Testis (tissue), 5 donors: ENCODE data around the gene RHOT1. TPM values are rescaled to one million over a fixed set of nuclear protein-coding genes. Genes with fewer than 3 reads are reported as not detected.
"Not testable (repeated sequence)": the region's sequence is repeated elsewhere in the genome, so short reads cannot be mapped to it uniquely, and the experiment has no call there.

ENCODE experiments used
- DNase-seq: peaks from one replicate; pipeline ENCODE4 v3.0.0-alpha.2; 2019
- H3K27ac ChIP-seq, 2 donors: fragments of 200-600 bp; sonication (generic); one replicate each; pipeline ENCODE4 v1.5.1; 2019
- H3K27me3 ChIP-seq: fragments of 200-600 bp; sonication (generic); one replicate; pipeline ENCODE4 v1.5.1; 2019
- H3K36me3 ChIP-seq: fragments of 200-600 bp; sonication (generic); one replicate; pipeline ENCODE4 v1.5.1; 2017; ENCODE audit warnings: low read depth; ENCODE audit errors: missing control alignments
- H3K4me1 ChIP-seq: fragments of 200-600 bp; sonication (generic); one replicate; pipeline ENCODE4 v1.5.1; 2019
- H3K4me3 ChIP-seq, 2 donors: fragments of 200-600 bp; sonication (generic); one replicate each; pipeline ENCODE4 v1.5.1; 2017 to 2019
- H3K9me3 ChIP-seq: fragments of 200-600 bp; sonication (generic); one replicate; pipeline ENCODE4 v1.5.1; 2017
- POLR2A ChIP-seq: fragments of 450-650 bp; IDR thresholded peaks from one replicate; pipeline ENCODE4 v1.6.1; 2017; ENCODE audit warnings: antibody characterized with exemption, mild to moderate bottlenecking, moderate library complexity
- WGBS, 2 donors: methylation state at CpG; one replicate each; pipeline ENCODE4 v1.1.5; 2018; 5-methylcytosine and 5-hydroxymethylcytosine counted together
- intact Hi-C: fragments of 100-400 bp; cut with DNase I; formaldehyde crosslinking; loops from one replicate; pipeline ENCODE4 v1.15.1; 2023; ENCODE audit warnings: low total_unique reads
- long read RNA-seq, 2 donors: transcript quantifications; one replicate each; lab custom pipeline, GENCODE V29; 2026
- polyA plus RNA-seq: library from polyadenylated mRNA; stranded (reverse); fragments of 350-450 nt; fragmentation: Illumina TruSeq; extraction: RNeasy Lipid Tissue Mini Kit (QIAGEN cat#74804); gene quantifications from one replicate; pipeline ENCODE4 v1.2.3, GENCODE V29; 2014; ENCODE audit warnings: low read depth, low replicate concordance; ENCODE audit not compliant: insufficient read depth
- total RNA-seq, 2 donors: library from RNA; depleted of rRNA; stranded (reverse); fragments of >200 nt; gene quantifications; one replicate each; pipeline ENCODE4 v1.2.3, GENCODE V29; 2016
- TF ChIP-seq, protein P1 (sequence below), 3 experiments: fragments of 450-650 bp in 2 of 3; fragments of 200-600 bp in 1 of 3; sonication (generic) in 1 of 3; IDR thresholded peaks; one replicate each; pipeline ENCODE4 v1.5.1; 2016 to 2019; ENCODE audit warnings: antibody characterized with exemption in 3 of 3, mild to moderate bottlenecking in 2 of 3, moderate library complexity in 1 of 3

RHOT1 gene
- total RNA-seq (10 to 100 TPM; 51.3 to 60.6 TPM), polyA plus RNA-seq (42.6 TPM)
- long read RNA-seq, donor 1, transcript RHOT1-201 (19 exons, 3,133 nt), result major isoform, 5 of 13 reads
- long read RNA-seq, donor 1, partial matches to known transcripts, result 5 of 13 reads
- long read RNA-seq, donor 1, other reads (novel, unspliced or antisense), result 0 of 13 reads
- long read RNA-seq, donor 2, transcript RHOT1-201 (19 exons, 3,133 nt), result major isoform, 6 of 11 reads
- long read RNA-seq, donor 2, partial matches to known transcripts, result 0 of 11 reads
- long read RNA-seq, donor 2, other reads (novel, unspliced or antisense), result 0 of 11 reads

DNA sequence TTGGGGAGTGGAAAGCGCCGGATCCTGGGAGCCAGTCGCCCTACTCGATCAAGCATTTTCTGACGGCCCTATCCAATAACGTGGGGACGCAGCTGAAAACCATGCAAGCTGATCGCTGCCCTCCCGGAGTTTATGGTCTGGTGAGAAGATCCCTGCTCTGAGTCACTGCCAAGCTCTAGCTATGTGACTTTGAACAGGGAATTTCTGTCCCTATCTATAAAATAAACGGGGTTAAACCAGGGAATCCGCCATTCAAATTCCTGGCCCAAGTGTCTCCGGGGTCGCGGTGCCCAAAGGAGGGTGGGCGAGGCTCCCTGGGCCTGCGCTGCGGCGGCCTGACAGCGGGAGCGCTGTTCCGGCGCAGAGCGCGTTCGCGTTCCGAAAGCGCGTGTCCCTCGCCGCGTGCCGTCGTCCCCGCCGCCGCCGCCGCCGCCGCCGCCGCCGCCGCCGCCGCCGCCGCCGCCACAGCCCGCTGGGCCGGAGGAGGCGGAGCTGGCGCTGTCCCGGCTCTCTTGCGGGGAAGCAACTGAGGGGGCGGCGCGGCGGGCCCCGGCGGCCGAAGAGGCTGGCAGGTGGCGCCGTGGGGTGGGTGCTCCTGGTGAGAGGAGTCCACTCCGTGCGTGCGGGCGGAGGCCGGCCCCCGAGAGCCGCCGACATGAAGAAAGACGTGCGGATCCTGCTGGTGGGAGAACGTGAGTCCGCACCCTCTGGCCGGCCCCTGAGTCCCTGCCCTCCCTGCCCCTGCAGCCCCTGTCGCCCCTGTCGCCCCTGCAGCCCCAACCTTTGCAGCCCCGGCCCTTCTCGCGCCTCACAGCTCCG lies at the start of gene RHOT1:
Gene RHOT1 (plus strand): TSS at position 465 of the 819 bp plus-strand sequence. CDS start 191 bp downstream, at position 656.
- H3K4me3 ChIP-seq, result peak within 1 kb of the TSS; percentile 81 to 97
- H3K27ac ChIP-seq, result peak within 1 kb of the TSS; percentile 86 to 90
- peak; percentile 72 for DNase-seq
- no peak for TF ChIP-seq POLR2A
- TF ChIP-seq, protein P1, sequence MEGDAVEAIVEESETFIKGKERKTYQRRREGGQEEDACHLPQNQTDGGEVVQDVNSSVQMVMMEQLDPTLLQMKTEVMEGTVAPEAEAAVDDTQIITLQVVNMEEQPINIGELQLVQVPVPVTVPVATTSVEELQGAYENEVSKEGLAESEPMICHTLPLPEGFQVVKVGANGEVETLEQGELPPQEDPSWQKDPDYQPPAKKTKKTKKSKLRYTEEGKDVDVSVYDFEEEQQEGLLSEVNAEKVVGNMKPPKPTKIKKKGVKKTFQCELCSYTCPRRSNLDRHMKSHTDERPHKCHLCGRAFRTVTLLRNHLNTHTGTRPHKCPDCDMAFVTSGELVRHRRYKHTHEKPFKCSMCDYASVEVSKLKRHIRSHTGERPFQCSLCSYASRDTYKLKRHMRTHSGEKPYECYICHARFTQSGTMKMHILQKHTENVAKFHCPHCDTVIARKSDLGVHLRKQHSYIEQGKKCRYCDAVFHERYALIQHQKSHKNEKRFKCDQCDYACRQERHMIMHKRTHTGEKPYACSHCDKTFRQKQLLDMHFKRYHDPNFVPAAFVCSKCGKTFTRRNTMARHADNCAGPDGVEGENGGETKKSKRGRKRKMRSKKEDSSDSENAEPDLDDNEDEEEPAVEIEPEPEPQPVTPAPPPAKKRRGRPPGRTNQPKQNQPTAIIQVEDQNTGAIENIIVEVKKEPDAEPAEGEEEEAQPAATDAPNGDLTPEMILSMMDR (IDR thresholded peaks at IDR 0.05), result peak in 2 of 3 experiments; percentile 39 to 76
- no peaks in the 10 kb centered on the region for H3K9me3 ChIP-seq
- no peaks in the 10 kb centered on the region for H3K36me3 ChIP-seq
- no peaks in the 10 kb centered on the region for H3K27me3 ChIP-seq
- 0 to 1% methylated on average over 16 to 83 of the region's 84 CpGs for WGBS, 2 donors
- intact Hi-C loops, result no loop called here
- peaks cover 22% of the 10 kb centered on the region for H3K4me1 ChIP-seq

DNA sequence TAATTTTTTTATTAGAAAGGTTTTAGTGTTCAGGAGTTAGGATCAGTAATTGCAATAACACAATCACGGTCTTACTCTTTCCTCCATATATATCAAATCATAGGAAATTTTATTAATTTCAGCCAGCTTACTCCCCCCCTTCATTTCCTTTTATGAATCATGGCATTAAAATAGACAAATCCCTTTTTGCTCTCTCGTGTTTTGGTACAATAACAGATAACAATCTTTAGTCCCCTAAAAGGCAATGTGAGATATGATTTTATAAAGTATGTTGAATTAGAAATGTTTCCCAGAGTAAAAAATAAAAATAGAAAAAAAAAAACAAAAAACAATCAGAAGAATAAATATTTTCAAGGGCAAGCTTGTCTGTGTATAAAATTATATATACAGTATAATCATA lies 42.6 kb upstream of the RHOT1 start:
- intact Hi-C loops, result no loop called here
- H3K36me3 ChIP-seq, result no peaks in the 10 kb centered on the region
- H3K4me1 ChIP-seq, result no peaks in the 10 kb centered on the region
- 87% methylated on average over 2 of the region's 2 CpGs for WGBS, 2 donors
- H3K27ac ChIP-seq, result no peak overlapping the region
- no peak overlapping the region for H3K4me3 ChIP-seq
- no peaks in the 10 kb centered on the region for H3K27me3 ChIP-seq
- no peak for DNase-seq
- TF ChIP-seq POLR2A, result no peak
- TF ChIP-seq, protein P1 (IDR thresholded peaks at IDR 0.05), result no peak
- no peaks in the 10 kb centered on the region for H3K9me3 ChIP-seq

DNA sequence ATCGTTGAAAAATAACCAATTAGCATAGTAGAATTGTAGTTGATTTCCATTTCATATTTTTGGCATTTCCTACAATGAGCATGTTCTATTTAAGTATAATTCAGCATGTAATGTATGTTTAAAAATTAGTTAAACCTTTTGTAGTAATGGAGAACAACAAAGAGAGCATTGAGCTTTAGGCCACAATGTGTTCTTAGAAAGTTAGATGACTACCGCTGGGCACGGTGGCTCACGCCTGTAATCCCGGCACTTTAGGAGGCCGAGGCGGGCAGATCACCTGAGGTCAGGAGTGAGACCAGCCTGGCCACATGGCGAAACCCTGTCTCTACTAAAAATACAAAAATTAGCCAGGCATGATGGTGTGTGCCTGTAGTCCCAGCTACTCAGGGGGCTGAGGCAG lies 42.0 kb upstream of the RHOT1 start:
- DNase-seq, H3K4me1 ChIP-seq, intact Hi-C loops, H3K27me3 ChIP-seq, H3K9me3 ChIP-seq, H3K27ac ChIP-seq, H3K36me3 ChIP-seq, H3K4me3 ChIP-seq: not testable (repeated sequence)
- WGBS, 2 donors, result 90 to 97% methylated on average over 8 of the region's 8 CpGs

DNA sequence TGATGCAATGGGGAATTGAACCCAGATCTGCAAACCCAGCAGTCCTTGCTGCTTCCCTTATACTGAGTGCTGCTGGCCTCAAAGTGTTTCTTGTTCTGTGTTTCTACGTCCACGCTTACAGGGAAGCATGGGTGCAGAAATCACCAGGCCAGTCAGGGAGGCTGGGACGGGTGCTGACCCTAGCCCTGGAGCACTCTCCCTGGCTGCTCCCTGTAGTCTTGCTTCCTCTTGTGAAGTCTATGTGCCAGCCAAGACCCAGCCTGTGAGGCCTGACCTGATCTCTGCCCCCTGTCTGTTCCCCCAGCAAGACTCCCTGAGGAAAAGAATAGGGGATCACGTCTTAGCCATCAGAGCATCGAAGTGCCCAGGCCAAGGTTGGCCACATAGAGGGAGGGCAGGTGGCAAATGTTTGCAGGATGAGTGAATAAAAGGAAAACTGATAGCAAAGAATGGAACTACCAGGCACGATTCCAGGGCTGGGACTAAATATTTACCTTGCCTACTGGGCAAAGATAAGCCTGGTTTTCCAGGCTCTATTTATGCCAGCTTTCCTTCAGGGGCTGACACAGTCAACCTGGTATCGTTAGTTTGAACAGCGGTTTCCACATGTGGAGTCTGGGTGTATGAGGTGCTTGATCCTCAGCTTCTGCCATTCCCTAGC lies 41.2 kb upstream of the RHOT1 start:
- Histone ChIP-seq H3K4me3 (no peak overlapping the region), H3K36me3 (no peaks in the 10 kb centered on the region), H3K27me3 (no peaks in the 10 kb centered on the region), H3K9me3 (no peaks in the 10 kb centered on the region), H3K4me1 (no peaks in the 10 kb centered on the region), H3K27ac (no peak overlapping the region)
- TF ChIP-seq, protein P1 (IDR thresholded peaks at IDR 0.05), result no peak
- TF ChIP-seq POLR2A, result no peak
- intact Hi-C loops, result no loop called here
- 81 to 84% methylated on average over 8 of the region's 8 CpGs for WGBS, 2 donors
- no peak for DNase-seq

DNA sequence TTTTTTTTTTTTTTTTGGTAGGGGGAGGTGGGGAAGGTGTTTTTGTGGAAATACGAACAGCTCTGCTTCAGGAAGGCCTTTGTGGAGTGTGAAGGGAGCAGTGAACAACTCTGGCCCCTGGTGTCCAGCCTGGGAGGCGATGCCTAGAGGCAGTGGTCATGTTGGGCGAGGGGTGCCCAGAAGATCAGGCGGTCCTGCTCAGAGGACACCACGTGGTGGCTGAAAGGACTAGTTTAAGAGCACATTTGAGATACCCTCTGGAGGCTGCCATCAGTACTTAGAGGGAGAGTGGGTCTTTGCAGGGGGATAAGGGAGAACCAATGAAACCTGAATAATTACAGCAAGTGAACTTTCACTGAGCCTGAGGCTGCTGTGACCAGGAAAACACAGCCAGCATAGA lies 40.1 kb upstream of the RHOT1 start:
- Histone ChIP-seq H3K4me1 (no peaks in the 10 kb centered on the region), H3K36me3 (no peaks in the 10 kb centered on the region), H3K4me3 (no peak overlapping the region), H3K9me3 (no peaks in the 10 kb centered on the region), H3K27me3 (no peaks in the 10 kb centered on the region), H3K27ac (no peak overlapping the region)
- intact Hi-C loops, result no loop called here
- TF ChIP-seq, protein P1 (IDR thresholded peaks at IDR 0.05), result no peak
- no peak for TF ChIP-seq POLR2A
- no peak for DNase-seq
- WGBS, 2 donors, result 83 to 89% methylated on average over 5 of the region's 5 CpGs
